K562 (cell line): ENCODE results near the gene FLT1. TPM values are rescaled to one million over a fixed set of nuclear protein-coding genes. Genes with fewer than 3 reads are reported as not detected.

Source experiments
- ATAC-seq: fragments of 200-7000 bp; cut with Tn5 transposase; 3 replicates; pipeline ENCODE4 v1.9.1; 2020; ENCODE audit warnings: moderate library complexity
- BruUV-seq: library from RNA; stranded (reverse); fragments of 400-500 nt; replicated peaks from 2 replicates; lab custom pipeline; 2021; lab: Mats Ljungman, UMichigan
- CTCF ChIA-PET: fragments of 300-600 bp; formaldehyde crosslinking; extraction: SDS; loops from one replicate; lab custom pipeline; 2021; ENCODE audit warnings: low intra/inter-chr PET ratio; lab: Yijun Ruan, JAX
- POLR2A ChIA-PET: fragments of 300-600, 350-650 bp; sonication (Branson Sonifier 250); formaldehyde crosslinking; extraction: SDS; loops from one replicate; lab custom pipeline; 2021; ENCODE audit warnings: antibody characterized with exemption, inconsistent platforms; lab: Yijun Ruan, JAX
- DNase-seq, 4 experiments: peaks; one replicate each; pipeline versions ENCODE4 v3.0.0 to v3.0.0-alpha.2; 2011 to 2018; ENCODE audit warnings: low spot score in 3 of 4, mixed read lengths in 3 of 4; ENCODE audit errors: extremely low read depth in 1 of 4
- FAIRE-seq: peaks from 2 replicates; lab custom pipeline; 2011; peaks lifted over from hg19 to GRCh38; lab: Jason Lieb, UNC
- H2AFZ ChIP-seq: 2 replicates; pipeline ENCODE4 v1.6.0; 2011; ENCODE audit warnings: low read depth, low read length, control low read depth, inconsistent platforms
- H3K27ac ChIP-seq: fragments of 200-600 bp; 3 replicates; pipeline ENCODE4 v1.8.0; 2011; ENCODE audit warnings: low read depth, mild to moderate bottlenecking, control low read depth, inconsistent platforms, low read length, moderate library complexity, mixed read lengths; ENCODE audit errors: extremely low read depth
- H3K27me3 ChIP-seq, 2 experiments: fragments of 300-600 bp in 1 of 2; 2 replicates in 1 of 2; 3 replicates in 1 of 2; pipeline versions ENCODE4 v1.6.0 to v1.8.0; 2011; ENCODE audit warnings: inconsistent platforms in 2 of 2, low read length in 2 of 2, mild to moderate bottlenecking in 1 of 2, mixed read lengths in 1 of 2, moderate library complexity in 1 of 2; ENCODE audit not compliant: control insufficient read depth in 2 of 2, insufficient read depth in 2 of 2
- H3K36me3 ChIP-seq: fragments of 300-600 bp; 3 replicates; pipeline ENCODE4 v1.8.0; 2011; ENCODE audit warnings: mild to moderate bottlenecking, low read length, inconsistent platforms; ENCODE audit not compliant: control insufficient read depth, insufficient read depth
- H3K4me1 ChIP-seq, 2 experiments: fragments of 200-600 bp in 1 of 2; replicated peaks in 1 of 2; 2 replicates in 1 of 2; 3 replicates in 1 of 2; pipeline versions ENCODE4 v1.5.1 to v1.8.0; 2011; ENCODE audit warnings: inconsistent platforms in 2 of 2, low read length in 2 of 2, mild to moderate bottlenecking in 1 of 2, mixed read lengths in 1 of 2, moderate library complexity in 1 of 2; ENCODE audit not compliant: control insufficient read depth in 2 of 2, insufficient read depth in 2 of 2
- H3K4me2 ChIP-seq: 2 replicates; pipeline ENCODE4 v1.6.1; 2011; ENCODE audit warnings: low read length, control low read depth, inconsistent platforms, mixed read lengths; ENCODE audit not compliant: insufficient read depth
- H3K4me3 ChIP-seq: fragments of 200-600 bp; sonication (generic), shearing (Covaris generic); 2 replicates; pipeline ENCODE4 v1.5.1; 2016; ENCODE audit warnings: control low read depth, inconsistent platforms
- H3K79me2 ChIP-seq: fragments of 200-600 bp; 3 replicates; pipeline ENCODE4 v1.8.0; 2011; ENCODE audit warnings: low read length, inconsistent platforms; ENCODE audit not compliant: control insufficient read depth, insufficient read depth
- H3K9ac ChIP-seq, 2 experiments: 2 replicates each; pipeline versions ENCODE4 v1.6.0 to v1.6.1; 2011; ENCODE audit warnings: low read depth in 2 of 2, low read length in 2 of 2, control low read depth in 1 of 2, inconsistent platforms in 1 of 2, mild to moderate bottlenecking in 1 of 2, mixed read lengths in 1 of 2; ENCODE audit not compliant: insufficient read depth in 1 of 2
- H3K9me1 ChIP-seq: one replicate; pipeline ENCODE4 v1.6.0; 2011; ENCODE audit warnings: inconsistent platforms, mild to moderate bottlenecking, low read length, moderate library complexity; ENCODE audit not compliant: control insufficient read depth, insufficient read depth
- H3K9me3 ChIP-seq: replicated peaks from 2 replicates; pipeline ENCODE4 v1.5.1; 2011; ENCODE audit warnings: low read depth, low read length, inconsistent platforms; ENCODE audit not compliant: control insufficient read depth, insufficient read depth
- H4K20me1 ChIP-seq: replicated peaks from 2 replicates; pipeline ENCODE4 v1.6.1; 2011; ENCODE audit warnings: low read length, inconsistent platforms, mixed read lengths; ENCODE audit not compliant: control insufficient read depth, insufficient read depth
- ARID3A ChIP-seq: IDR thresholded peaks from 2 replicates; pipeline ENCODE4 v1.6.1; 2012; ENCODE audit warnings: low read depth, low read length, improper control_type of control experiment, borderline replicate concordance
- BCL6 ChIP-seq: fragments of 250-450 bp; sonication (Bioruptor Pico); IDR thresholded peaks from 2 replicates; pipeline ENCODE4 v1.4.0; 2020
- CEBPG ChIP-seq, 3 experiments: fragments of 200-800 bp in 1 of 3; sonication (Bioruptor generic) in 1 of 3; sonication (generic) in 1 of 3; formaldehyde crosslinking in 1 of 3; IDR thresholded peaks in 2 of 3; conservative IDR thresholded peaks in 1 of 3; 2 replicates each; pipeline versions ENCODE4 v1.6.1 to v1.8.0; 2016 to 2022; ENCODE audit warnings: missing compliant biosample characterization in 2 of 3, missing genetic modification characterization in 2 of 3, mild to moderate bottlenecking in 1 of 3, missing genetic modification reagents in 1 of 3
- CHAMP1 ChIP-seq: fragments of 450-650 bp; IDR thresholded peaks from 2 replicates; pipeline ENCODE4 v1.6.1; 2016; ENCODE audit warnings: mild to moderate bottlenecking
- CXXC5 ChIP-seq: fragments of 250-450 bp; sonication (Bioruptor Pico); IDR thresholded peaks from 2 replicates; pipeline ENCODE4 v1.8.0; 2022; ENCODE audit warnings: inconsistent platforms, mild to moderate bottlenecking, moderate library complexity
- HNRNPH1 ChIP-seq: fragments of 200-400 bp; formaldehyde crosslinking; optimal IDR thresholded peaks from 2 replicates; pipeline ENCODE3; 2017; ENCODE audit warnings: low read depth, mild to moderate bottlenecking, low read length, moderate library complexity
- MBD1 ChIP-seq: fragments of 250-450 bp; sonication (Bioruptor Pico); IDR thresholded peaks from 2 replicates; pipeline ENCODE4 v1.8.0; 2022; ENCODE audit warnings: inconsistent platforms
- MYC ChIP-seq, 2 experiments: fragments of 250-450 bp in 1 of 2; sonication (Bioruptor Pico) in 1 of 2; IDR thresholded peaks; 2 replicates each; pipeline versions ENCODE4 v1.5.1 to v1.6.1; 2012 to 2021; ENCODE audit warnings: low read depth in 2 of 2, borderline replicate concordance in 1 of 2, improper control_type of control experiment in 1 of 2, low read length in 1 of 2, mild to moderate bottlenecking in 1 of 2, moderate library complexity in 1 of 2
- TCF3 ChIP-seq: sonication (generic); formaldehyde crosslinking; IDR thresholded peaks from 2 replicates; pipeline ENCODE4 v1.4.0; 2020; ENCODE audit warnings: mild to moderate bottlenecking, missing genetic modification reagents
- ZBTB2 ChIP-seq: fragments of 450-650 bp; IDR thresholded peaks from 2 replicates; pipeline ENCODE4 v1.6.1; 2016; ENCODE audit warnings: antibody characterized with exemption
- ZNF282 ChIP-seq: sonication (generic); formaldehyde crosslinking; IDR thresholded peaks from 2 replicates; pipeline ENCODE4 v1.8.1; 2023; ENCODE audit warnings: missing genetic modification reagents
- WGBS: fragments of 100-300 bp; shearing (Covaris generic); methylation state at CpG from one replicate; pipeline ENCODE4 v1.1.6; 2016; ENCODE audit warnings: low coverage, mixed read lengths; ENCODE audit not compliant: insufficient coverage; ENCODE audit errors: missing lambda C conversion rate; 5-methylcytosine and 5-hydroxymethylcytosine counted together
- in situ Hi-C: fragments of 300-500 bp; cut with MboI; formaldehyde crosslinking; loops from 4 replicates; pipeline ENCODE4 v1.15.0; 2018; ENCODE audit warnings: inconsistent platforms, mixed read lengths
- intact Hi-C: fragments of 100-400 bp; cut with micrococcal nuclease; formaldehyde crosslinking; loops from 2 replicates; pipeline ENCODE4 v1.14.2; 2022
- polyA plus RNA-seq, 8 experiments: library from polyadenylated mRNA; depleted of rRNA in 4 of 8; stranded (reverse) in 5 of 8; unstranded in 3 of 8; fragments of >200 nt; fragmentation: Nextera tagmentation in 2 of 8; fragmentation: Illumina TruSeq in 1 of 8; extraction: Ambion mirVana in 2 of 8; extraction: Trizol in 1 of 8; gene quantifications; 2 replicates each; pipeline versions ENCODE4 v1.2.1 to v1.2.3, GENCODE V29; 2011 to 2014; ENCODE audit warnings: inconsistent platforms in 1 of 8, missing spikeins in 1 of 8
- total RNA-seq, 7 experiments: library from RNA; depleted of rRNA in 6 of 7; stranded (reverse); fragments of >200 nt in 6 of 7; fragmentation: Illumina TruSeq in 2 of 7; extraction: Trizol in 2 of 7; gene quantifications; 2 replicates each; pipeline versions ENCODE4 v1.2.1 to v1.2.3, GENCODE V29; 2011 to 2021; ENCODE audit warnings: low replicate concordance in 1 of 7

The FLT1 gene
- total and polyA plus RNA-seq, 9 of the 15 experiments (the other 6 are each of a cell fraction or from before 2014, with no cell fraction given): 0.01 to 2.0 (median 0.22) TPM

GRCh38 chr13:28408235-28408848 lies 86.6 kb downstream of the FLT1 start:
- H3K4me1 ChIP-seq: peaks cover 10 to 41% of the 10 kb centered on the region in 2 experiments; a peak in 4 of 5 replicates
- 2% methylated on average over 7 of the region's 8 CpGs for WGBS
- POLR2A ChIA-PET: interaction anchor here (0.5 to 2.2 kb wide), 8 partner anchors 10 to 1430 kb away, joined by 3 to 5 read pairs (median 3); no protein-coding TSS in a partner anchor
- H3K36me3 ChIP-seq: no peaks in the 10 kb centered on the region
- intact Hi-C loops: loop anchor here (5.0 to 10.0 kb wide), 3 partner anchors 49 to 226 kb away; no protein-coding TSS in a partner anchor
- no peak overlapping the region; the same call in 1 of the 2 replicates for H3K4me3 ChIP-seq
- FAIRE-seq (peak; percentile 99), ATAC-seq (peak; percentile 93), DNase-seq (peak; percentile 82 to 96 (median 88))
- H3K9me3 ChIP-seq: no peaks in the 10 kb centered on the region
- H2AFZ ChIP-seq: peak overlapping the region; percentile 66
- no peaks in the 10 kb centered on the region for H4K20me1 ChIP-seq
- in situ Hi-C loops: no loop called here
- H3K9me1 ChIP-seq: no peaks in the 10 kb centered on the region
- H3K4me2 ChIP-seq: peak overlapping the region; percentile 58
- H3K27ac ChIP-seq: peak overlapping the region; percentile 74
- H3K9ac ChIP-seq: peak overlapping the region in 1 of 2 experiments; percentile 61; a peak in 2 of 4 replicates
- no peaks in the 10 kb centered on the region for H3K79me2 ChIP-seq
- H3K27me3 ChIP-seq: no peaks in the 10 kb centered on the region
- no TSS peak for BruUV-seq
- CTCF ChIA-PET: interaction anchor here (0.6 kb wide), 1 partner anchor 456 kb away, joined by 3 read pairs; no protein-coding TSS in a partner anchor
- TF ChIP-seq BCL6 (CRISPR knock-in tag): no peak
- peak; percentile 98 for TF ChIP-seq TCF3 (CRISPR knock-in tag)
- no peak for TF ChIP-seq HNRNPH1
- peak; percentile 25; the same call in 1 of the 2 replicates for TF ChIP-seq MYC (IDR thresholded peaks at IDR 0.05; ENCODE audit: low read depth, low read length)
- TF ChIP-seq MYC (CRISPR knock-in tag; IDR thresholded peaks at IDR 0.05; ENCODE audit: borderline replicate concordance, low read depth): no peak
- no peak for TF ChIP-seq ARID3A
- peak; percentile 88 for TF ChIP-seq CXXC5 (CRISPR knock-in tag)
- peak; percentile 65; the same call in 1 of the 2 replicates for TF ChIP-seq ZBTB2
- TF ChIP-seq ZNF282: no peak
- TF ChIP-seq MBD1 (CRISPR knock-in tag): no peak
- peak; percentile 75 for TF ChIP-seq CHAMP1
- no peak for TF ChIP-seq CEBPG (CRISPR knock-in tag; IDR thresholded peaks at IDR 0.05)
- 0 out of 4 replicates have a peak, but pooled peaks of 1 of the 2 experiments have one; percentile 21 for TF ChIP-seq CEBPG (tag; conservative IDR thresholded peaks at IDR 0.05 in 1 of 2, IDR thresholded peaks at IDR 0.05 in 1 of 2)
